HG02884 (cell line): ENCODE results near the gene LRMDA.

Experiments
- ATAC-seq: cut with Tn5 transposase; IDR thresholded peaks from one replicate; pipeline ENCODE4 v1.9.1; 2021; ENCODE audit warnings: mild to moderate bottlenecking, moderate library complexity; ENCODE audit not compliant: unreplicated experiment

LRMDA gene

DNA sequence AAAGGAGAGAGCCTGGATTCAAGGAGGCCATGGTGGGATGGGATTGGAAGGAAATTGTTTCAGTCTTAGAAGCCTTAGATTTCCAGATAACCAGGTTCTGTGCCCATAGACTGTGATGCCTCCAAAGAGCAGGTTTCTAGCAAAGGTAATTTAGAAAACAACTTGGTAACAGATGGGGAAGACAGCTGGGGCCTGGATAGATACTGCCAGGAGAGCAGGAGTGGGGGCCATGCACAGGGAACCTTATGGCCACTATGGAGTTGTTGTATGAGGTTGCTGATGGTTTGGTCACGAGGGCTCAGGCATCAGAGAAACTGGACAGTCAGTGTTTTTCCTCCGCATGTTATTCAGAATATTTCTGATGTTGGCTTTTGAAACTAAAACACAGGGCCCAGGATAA is 901.9 kb downstream of the LRMDA start:
- ATAC-seq = no peak

DNA sequence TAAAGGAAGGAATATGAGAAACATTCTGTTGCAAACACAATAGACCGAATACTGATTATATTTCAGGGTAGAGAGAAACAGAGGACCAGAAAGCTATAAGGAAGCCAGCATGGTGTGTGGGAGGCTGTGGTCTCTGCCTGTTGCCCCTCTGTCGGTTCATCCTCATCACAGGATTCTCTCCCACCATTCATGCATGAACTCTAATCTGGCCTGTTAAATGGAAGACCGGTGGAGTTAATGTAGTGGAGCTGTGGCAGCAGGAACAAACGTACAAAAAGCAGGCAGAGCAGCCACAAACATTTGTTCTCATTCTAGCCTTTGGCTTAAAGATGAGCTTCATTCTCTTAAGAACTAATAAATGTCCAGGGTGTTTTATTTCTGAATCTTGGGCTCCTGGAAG is 902.4 kb downstream of the LRMDA start:
- no peak for ATAC-seq

- ATAC-seq = no peak
These were observed 902.8 kb downstream of the LRMDA start for GRCh38 chr10:76334255-76334654.

DNA sequence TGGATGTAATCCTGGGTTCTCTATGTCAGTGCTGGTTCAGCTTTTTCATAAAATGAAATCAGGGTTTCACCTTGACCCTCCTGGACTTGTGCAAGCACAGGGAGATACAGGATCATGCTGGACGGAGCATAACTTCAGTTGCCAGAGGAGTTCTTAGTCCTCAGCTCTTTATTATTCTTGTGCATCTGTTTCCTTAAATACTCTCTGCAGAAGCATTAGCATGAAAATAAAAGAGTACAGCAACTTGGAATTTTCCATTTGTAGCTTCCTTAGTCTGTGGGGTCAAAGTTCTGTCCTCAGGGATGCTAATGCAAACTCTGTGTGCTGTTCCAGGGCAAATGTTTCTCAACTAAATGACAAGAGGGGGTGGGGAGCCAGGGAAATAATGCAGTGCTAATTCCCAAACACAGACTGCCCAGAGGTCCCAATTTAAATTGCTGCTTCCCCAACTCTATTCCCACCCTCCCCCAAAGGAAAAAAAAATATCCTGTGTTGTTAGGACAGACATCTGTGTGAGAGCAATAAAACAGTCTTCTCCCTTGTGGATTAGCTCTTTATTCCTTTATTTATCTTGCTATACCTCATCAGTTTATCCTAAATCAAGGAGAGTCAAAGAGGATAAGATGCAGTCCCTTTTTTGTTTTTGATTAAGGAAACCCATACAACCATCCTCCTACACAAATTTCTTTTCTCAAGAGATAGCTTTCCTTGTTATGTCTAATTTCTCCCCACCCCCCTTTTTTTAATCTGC is 905.0 kb downstream of the LRMDA start:
- ATAC-seq = no peak

DNA sequence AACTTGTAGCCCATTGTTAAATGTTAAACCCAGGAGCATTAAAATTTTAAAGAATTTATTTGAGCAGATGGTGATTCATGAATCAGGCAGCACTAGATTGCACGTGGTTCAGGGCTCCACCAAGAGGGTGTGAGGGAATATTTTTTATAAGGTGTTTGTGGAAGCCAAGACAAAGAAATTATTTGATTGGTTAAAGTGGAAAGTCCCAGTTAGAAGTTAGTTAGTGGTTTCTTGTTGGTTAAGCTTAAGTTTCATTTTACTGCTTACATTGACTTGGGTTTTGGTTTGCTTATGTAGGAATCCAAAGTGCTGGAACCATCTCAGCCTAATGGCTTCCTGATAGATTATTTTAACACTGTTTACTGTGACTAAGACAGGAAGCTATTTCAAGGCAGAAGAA is 906.2 kb downstream of the LRMDA start:
- no peak for ATAC-seq

- ATAC-seq = no peak
These were observed 906.8 kb downstream of the LRMDA start for GRCh38 chr10:76338187-76338586.

- ATAC-seq = no peak
These were observed 910.3 kb downstream of the LRMDA start for GRCh38 chr10:76341740-76342139.

DNA sequence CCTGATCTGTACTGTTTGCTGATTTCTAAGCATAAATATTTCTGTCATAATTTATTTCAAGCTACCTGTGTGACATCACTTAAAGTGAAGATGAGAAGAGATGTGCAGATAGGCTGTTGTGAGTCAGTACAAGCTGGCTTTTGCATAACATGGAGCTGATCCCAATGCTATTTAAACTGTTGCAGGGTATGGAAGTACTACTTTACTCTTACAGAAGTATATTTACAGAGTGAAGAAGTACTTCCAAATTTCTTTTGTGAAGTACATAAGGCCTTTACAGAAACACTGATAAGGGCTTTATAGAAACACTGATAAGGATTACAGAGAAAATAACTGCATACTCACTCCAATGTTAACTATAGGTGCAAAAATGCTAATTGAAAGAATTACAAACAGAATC is 911.6 kb downstream of the LRMDA start:
- ATAC-seq = no peak

GRCh38 chr10:76347832-76348231 is 916.4 kb downstream of the LRMDA start:
- ATAC-seq = no peak

GRCh38 chr10:76350583-76350982 is 919.2 kb downstream of the LRMDA start:
- no peak for ATAC-seq

DNA sequence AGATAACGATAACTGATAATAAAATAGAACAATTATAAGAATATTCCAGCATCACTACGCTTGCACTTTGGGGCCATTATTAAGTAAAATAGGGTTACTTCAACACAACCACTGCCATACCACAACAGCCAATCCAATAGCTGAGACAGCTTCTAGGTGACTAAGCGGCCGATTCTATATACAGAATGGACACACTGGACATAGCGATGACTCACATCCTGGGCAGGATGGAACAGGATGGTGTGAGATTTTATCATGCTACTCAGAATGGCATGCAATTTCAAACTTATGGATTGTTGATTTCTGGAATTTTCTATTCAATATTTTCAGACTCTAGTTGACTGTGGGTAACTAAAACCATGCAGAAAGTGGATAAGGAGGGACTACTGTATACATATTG is 920.9 kb downstream of the LRMDA start:
- no peak for ATAC-seq

DNA sequence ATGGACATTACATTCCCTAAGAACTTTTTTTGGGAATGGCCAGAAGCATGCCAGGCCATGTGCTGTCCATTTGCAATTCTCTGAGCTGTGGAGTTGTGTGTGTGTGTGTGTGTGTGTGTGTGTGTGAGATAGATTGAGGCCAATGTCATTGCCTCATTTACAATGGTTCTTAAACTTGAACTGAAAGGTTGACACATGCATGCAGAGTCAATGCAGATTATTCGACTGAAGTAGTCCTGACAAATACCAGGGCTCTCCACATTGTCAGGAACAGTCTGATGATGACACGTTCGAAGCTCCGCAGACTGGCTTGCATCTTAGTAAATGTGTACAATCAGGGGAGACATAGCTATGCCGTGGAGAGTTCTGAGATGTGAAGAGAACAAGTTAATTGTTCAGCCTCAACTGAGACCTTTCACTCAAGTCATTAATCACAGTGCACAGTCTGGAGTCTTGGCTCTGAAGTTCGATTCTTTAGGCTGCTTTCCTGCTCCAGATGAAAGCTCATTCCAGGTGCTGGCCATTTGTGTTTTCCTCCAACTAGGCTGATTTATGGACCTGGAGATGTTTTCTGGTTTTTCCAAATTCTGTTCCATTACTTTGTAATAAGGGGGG is 921.9 kb downstream of the LRMDA start:
- no peak for ATAC-seq

GRCh38 chr10:76354212-76354738 is 922.9 kb downstream of the LRMDA start:
- ATAC-seq = no peak

- ATAC-seq = no peak
These were observed 923.5 kb downstream of the LRMDA start for GRCh38 chr10:76354921-76355320.

GRCh38 chr10:76356557-76356956 is 925.1 kb downstream of the LRMDA start:
- no peak for ATAC-seq

GRCh38 chr10:76357726-76358415 is 926.4 kb downstream of the LRMDA start:
- ATAC-seq = no peak

GRCh38 chr10:76358743-76359395 is 927.4 kb downstream of the LRMDA start:
- ATAC-seq = no peak

DNA sequence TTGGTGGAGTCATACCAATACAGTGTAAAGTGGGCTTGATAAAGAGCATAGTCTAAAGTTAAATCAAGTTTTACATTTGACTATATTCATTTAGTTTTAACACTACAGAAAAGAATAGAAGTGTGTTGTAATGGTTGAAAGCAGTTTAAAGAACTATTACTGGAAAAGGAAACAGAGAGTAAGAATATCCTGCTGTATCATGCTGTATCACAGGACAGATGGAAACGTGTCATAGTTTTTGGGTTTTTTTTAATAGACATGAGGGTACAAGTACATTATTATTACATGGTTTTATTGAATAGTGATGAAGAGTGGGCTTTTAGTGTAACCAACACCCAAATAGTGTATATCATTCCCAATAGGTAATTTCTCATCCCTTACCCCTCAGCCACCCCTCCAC is 944.3 kb downstream of the LRMDA start:
- no peak for ATAC-seq

DNA sequence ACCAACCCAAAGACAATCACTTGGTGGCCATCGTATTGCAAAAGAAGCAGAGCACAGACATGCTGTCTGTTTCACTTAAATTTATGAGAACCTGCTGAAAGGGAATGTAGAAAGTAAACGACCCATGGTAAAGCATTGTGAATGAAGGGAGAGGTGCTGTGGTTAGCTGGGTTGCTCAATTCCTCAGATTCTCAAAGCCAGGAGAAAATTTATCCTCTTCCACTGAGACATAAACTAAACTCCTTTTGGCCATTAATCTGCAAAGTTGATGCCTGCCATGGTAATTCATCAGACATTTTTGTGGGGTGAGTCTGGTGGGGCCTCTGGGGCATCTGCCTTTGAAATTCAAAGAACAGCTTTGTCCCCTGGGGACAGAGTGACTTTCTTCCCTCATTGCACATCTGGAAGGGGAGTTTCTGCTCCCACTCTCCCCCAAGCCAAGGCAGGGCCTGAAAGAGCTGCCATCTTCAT is 951.0 kb downstream of the LRMDA start:
- ATAC-seq = no peak

GRCh38 chr10:76388321-76389023 is 957.0 kb downstream of the LRMDA start:
- ATAC-seq = no peak
